ENCODE measurements around the gene ZNF76.

ZNF76 gene

GRCh38 chr6:35342258-35343091, 82.9 kb downstream of the ZNF76 start, which contains the start of gene PPARD:
PPARD (plus strand) TSS chr6:35342558; CDS start chr6:35411088, 68,530 bp downstream.
- DNase-seq, result peak; percentile 99

GRCh38 chr6:35343092-35343834, 83.7 kb downstream of the ZNF76 start:
- DNase-seq, result no peak

DNA sequence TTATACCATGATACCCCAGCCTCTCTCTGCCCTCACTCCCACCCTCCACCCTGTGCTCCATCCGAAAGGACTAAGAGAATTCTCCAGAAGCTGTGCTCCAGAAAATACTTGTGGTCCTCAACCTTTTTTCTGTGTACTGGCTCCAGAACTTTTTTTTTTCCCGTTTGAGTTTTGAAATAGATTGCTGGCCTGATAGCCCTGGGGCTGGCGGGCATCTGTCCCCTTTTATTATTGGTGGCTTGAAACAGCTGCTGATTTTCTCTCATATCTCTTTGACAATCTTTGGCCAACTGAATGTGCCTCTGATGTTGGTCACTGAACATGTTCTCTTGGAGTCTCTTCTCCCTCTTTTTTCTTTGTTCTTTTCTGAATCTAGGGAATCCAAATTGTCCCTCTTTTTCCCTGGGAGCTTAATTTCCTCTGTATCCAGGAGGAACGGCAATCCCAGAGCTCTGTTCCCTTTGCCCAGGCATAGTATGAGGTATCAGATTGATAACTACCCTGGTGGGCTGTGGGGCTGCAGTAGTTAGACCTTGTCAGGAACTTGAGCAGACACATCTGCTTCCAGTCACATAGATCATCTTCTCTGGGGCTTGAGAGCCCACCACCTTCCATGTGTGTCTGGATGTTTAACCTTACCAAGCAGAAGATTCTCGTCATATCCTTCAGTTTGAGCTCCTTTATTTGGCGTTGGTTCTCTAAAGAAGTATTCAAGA, 84.5 kb downstream of the ZNF76 start:
- no peak for DNase-seq

Data from activated T-cell treated with anti-CD3 and anti-CD28 coated beads, Interleukin-2, amount 50 U/mL, for 1 hour (primary cell).